Right kidney (tissue), 1 donor: ENCODE measurements around the gene XPC.
"Not testable (repeated sequence)": the region's sequence is repeated elsewhere in the genome, so short reads cannot be mapped to it uniquely, and the experiment has no call there.

Experiments used
- DNase-seq: peaks from one replicate; pipeline ENCODE4 v3.0.0-alpha.2; 2016

The XPC gene

GRCh38 chr3:14120111-14120920, 58.1 kb downstream of the XPC start:
- DNase-seq = no peak

- DNase-seq = no peak
Observed at GRCh38 chr3:14119651-14120050, 58.8 kb downstream of the XPC start.

GRCh38 chr3:14118400-14119381, 59.7 kb downstream of the XPC start:
- no peak for DNase-seq

- DNase-seq = no peak
Observed at GRCh38 chr3:14117468-14118399, 60.7 kb downstream of the XPC start.

- DNase-seq = no peak
Observed at GRCh38 chr3:14113965-14114635, 64.3 kb downstream of the XPC start.

GRCh38 chr3:14110699-14111098, 67.7 kb downstream of the XPC start:
- no peak for DNase-seq

- DNase-seq = not testable (repeated sequence)
Observed at GRCh38 chr3:14109821-14110220, 68.6 kb downstream of the XPC start.

- DNase-seq = no peak
Observed at GRCh38 chr3:14097616-14098391, 80.6 kb downstream of the XPC start.

GRCh38 chr3:14096742-14097141, 81.7 kb downstream of the XPC start:
- DNase-seq = no peak
